Immature natural killer cell (primary cell): Measurements from ENCODE around the gene RAP1GDS1. TPM values are rescaled to one million over a fixed set of nuclear protein-coding genes. Genes with fewer than 3 reads are reported as not detected.
A peak's percentile ranks its signal among the peaks of the same experiment; 100 is the strongest.
"Not testable (repeated sequence)": the region's sequence is repeated elsewhere in the genome, so short reads cannot be mapped to it uniquely, and the experiment has no call there.

Experiments used
- DNase-seq, 3 donors: peaks; one replicate each; pipeline ENCODE4 v3.0.0; 2022; ENCODE audit warnings: mixed read lengths in 1 of 3
- H3K27ac Mint-ChIP-seq, 6 donors: one replicate each; pipeline ENCODE4 v1.8.0; 2020; ENCODE audit warnings: mixed read lengths in 6 of 6, mild to moderate bottlenecking in 5 of 6, inconsistent platforms in 4 of 6, moderate library complexity in 3 of 6
- H3K27me3 Mint-ChIP-seq, 3 donors: one replicate each; pipeline ENCODE4 v1.8.0; 2020 to 2021; ENCODE audit warnings: low read depth in 3 of 3, mild to moderate bottlenecking in 3 of 3, mixed read lengths in 3 of 3, moderate library complexity in 3 of 3, inconsistent platforms in 1 of 3
- H3K36me3 Mint-ChIP-seq, 3 donors: one replicate each; pipeline ENCODE4 v1.8.0; 2020; ENCODE audit warnings: mixed read lengths in 3 of 3, inconsistent platforms in 2 of 3, mild to moderate bottlenecking in 2 of 3
- H3K4me1 Mint-ChIP-seq, 2 donors: one replicate each; pipeline ENCODE4 v1.8.0; 2020; ENCODE audit warnings: inconsistent platforms in 2 of 2, mild to moderate bottlenecking in 2 of 2, mixed read lengths in 2 of 2, moderate library complexity in 1 of 2
- H3K4me3 Mint-ChIP-seq, 5 donors: one replicate each; pipeline ENCODE4 v1.8.0; 2020; ENCODE audit warnings: mild to moderate bottlenecking in 5 of 5, mixed read lengths in 5 of 5, inconsistent platforms in 3 of 5, moderate library complexity in 3 of 5
- H3K9me3 Mint-ChIP-seq, 6 donors: one replicate each; pipeline ENCODE4 v1.8.0; 2020; ENCODE audit warnings: mild to moderate bottlenecking in 6 of 6, mixed read lengths in 6 of 6, inconsistent platforms in 4 of 6, moderate library complexity in 3 of 6
- polyA plus RNA-seq, 3 donors: library from polyadenylated mRNA; unstranded; fragments of 300-500 nt; fragmentation: Illumina TruSeq; gene quantifications; one replicate each; pipeline ENCODE4 v1.2.3, GENCODE V29; 2021

Gene RAP1GDS1
- polyA plus RNA-seq, 3 donors from 2014 or later, result 50.4 to 85.0 (median 54.8) TPM

- H3K36me3 Mint-ChIP-seq, result peaks cover 6 to 27% (median 26%) of the 10 kb centered on the region in 3 donors
- peaks cover 45 to 55% of the 10 kb centered on the region in 2 donors for H3K4me1 Mint-ChIP-seq
Observed at GRCh38 chr4:98469771-98470170, 208.6 kb downstream of the RAP1GDS1 start.

GRCh38 chr4:98470366-98470765 is 209.2 kb downstream of the RAP1GDS1 start:
- peak overlapping the region; percentile 26 to 80 (median 66) for H3K27ac Mint-ChIP-seq
- H3K27me3 Mint-ChIP-seq, result peaks cover 0 to 1% (median 1%) of the 10 kb centered on the region in 3 donors
- peaks cover 8 to 33% (median 31%) of the 10 kb centered on the region in 3 donors for H3K36me3 Mint-ChIP-seq
- peak overlapping the region; percentile 33 to 75 (median 55) for H3K4me3 Mint-ChIP-seq
- H3K9me3 Mint-ChIP-seq, result no peaks in the 10 kb centered on the region
- H3K4me1 Mint-ChIP-seq, result peaks cover 45 to 55% of the 10 kb centered on the region in 2 donors
- DNase-seq, result no peak

More at GRCh38 chr4:98469771-98470170, 208.6 kb downstream of the RAP1GDS1 start:
- peaks cover 0 to 1% (median 1%) of the 10 kb centered on the region in 3 donors for H3K27me3 Mint-ChIP-seq
- no peaks in the 10 kb centered on the region for H3K9me3 Mint-ChIP-seq
- DNase-seq, result no peak
- H3K27ac Mint-ChIP-seq, result peak overlapping the region; percentile 1 to 84 (median 66)
- H3K4me3 Mint-ChIP-seq, result peak overlapping the region; percentile 33 to 75 (median 55)

GRCh38 chr4:98470831-98471230 is 209.6 kb downstream of the RAP1GDS1 start:
- peak overlapping the region in 5 of 6 donors; percentile 35 to 80 (median 68) for H3K27ac Mint-ChIP-seq
- no peaks in the 10 kb centered on the region for H3K9me3 Mint-ChIP-seq
- DNase-seq, result peak; percentile 15 to 24 (median 18)
- peaks cover 0 to 1% (median 1%) of the 10 kb centered on the region in 3 donors for H3K27me3 Mint-ChIP-seq
- H3K36me3 Mint-ChIP-seq, result peaks cover 10 to 35% (median 33%) of the 10 kb centered on the region in 3 donors
- H3K4me3 Mint-ChIP-seq, result peak overlapping the region; percentile 33 to 75 (median 55)
- peaks cover 45 to 55% of the 10 kb centered on the region in 2 donors for H3K4me1 Mint-ChIP-seq

- peaks cover 0 to 1% (median 1%) of the 10 kb centered on the region in 3 donors for H3K27me3 Mint-ChIP-seq
- no peak overlapping the region for H3K4me3 Mint-ChIP-seq
- H3K27ac Mint-ChIP-seq, result peak overlapping the region in 2 of 6 donors; percentile 14 to 36
- H3K4me1 Mint-ChIP-seq, result peaks cover 34 to 44% of the 10 kb centered on the region in 2 donors
- H3K36me3 Mint-ChIP-seq, result peaks cover 15 to 43% (median 38%) of the 10 kb centered on the region in 3 donors
- no peaks in the 10 kb centered on the region for H3K9me3 Mint-ChIP-seq
- no peak for DNase-seq
Observed at GRCh38 chr4:98473046-98473445, 211.9 kb downstream of the RAP1GDS1 start.

- no peaks in the 10 kb centered on the region for H3K9me3 Mint-ChIP-seq
- peak overlapping the region in 2 of 6 donors; percentile 7 to 68 for H3K27ac Mint-ChIP-seq
- no peak overlapping the region for H3K4me3 Mint-ChIP-seq
- H3K36me3 Mint-ChIP-seq, result peaks cover 20 to 53% (median 42%) of the 10 kb centered on the region in 3 donors
- DNase-seq, result no peak
- H3K27me3 Mint-ChIP-seq, result peaks cover 0 to 1% (median 1%) of the 10 kb centered on the region in 3 donors
- peaks cover 29 to 34% of the 10 kb centered on the region in 2 donors for H3K4me1 Mint-ChIP-seq
Observed at GRCh38 chr4:98474408-98474844, 213.2 kb downstream of the RAP1GDS1 start.

- peaks cover 0 to 1% (median 1%) of the 10 kb centered on the region in 3 donors for H3K27me3 Mint-ChIP-seq
- H3K9me3 Mint-ChIP-seq, result no peaks in the 10 kb centered on the region
- peak overlapping the region in 1 of 6 donors; percentile 8 for H3K27ac Mint-ChIP-seq
- H3K36me3 Mint-ChIP-seq, result peaks cover 20 to 49% (median 26%) of the 10 kb centered on the region in 3 donors
- no peak for DNase-seq
- H3K4me1 Mint-ChIP-seq, result peaks cover 4 to 9% of the 10 kb centered on the region in 2 donors
- no peak overlapping the region for H3K4me3 Mint-ChIP-seq
Observed at GRCh38 chr4:98476891-98477290, 215.7 kb downstream of the RAP1GDS1 start.

GRCh38 chr4:98479590-98479989 is 218.4 kb downstream of the RAP1GDS1 start:
- H3K36me3 Mint-ChIP-seq, result peaks cover 15 to 31% (median 22%) of the 10 kb centered on the region in 3 donors
- not testable (repeated sequence) for H3K9me3 Mint-ChIP-seq, H3K4me1 Mint-ChIP-seq, DNase-seq, H3K27ac Mint-ChIP-seq, H3K27me3 Mint-ChIP-seq, H3K4me3 Mint-ChIP-seq

- H3K36me3 Mint-ChIP-seq, result peaks cover 11 to 27% (median 20%) of the 10 kb centered on the region in 3 donors
- H3K4me3 Mint-ChIP-seq, result no peak overlapping the region
- no peak for DNase-seq
- no peak overlapping the region for H3K27ac Mint-ChIP-seq
- no peaks in the 10 kb centered on the region for H3K4me1 Mint-ChIP-seq
- no peaks in the 10 kb centered on the region for H3K9me3 Mint-ChIP-seq
- no peaks in the 10 kb centered on the region for H3K27me3 Mint-ChIP-seq
Observed at GRCh38 chr4:98480535-98480934, 219.4 kb downstream of the RAP1GDS1 start.

GRCh38 chr4:98481167-98481566 is 220.0 kb downstream of the RAP1GDS1 start:
- no peaks in the 10 kb centered on the region for H3K4me1 Mint-ChIP-seq
- no peak overlapping the region for H3K4me3 Mint-ChIP-seq
- peak overlapping the region in 1 of 6 donors; percentile 21 for H3K27ac Mint-ChIP-seq

GRCh38 chr4:98482503-98482846 is 221.3 kb downstream of the RAP1GDS1 start:
- no peak for DNase-seq
- peaks cover 0 to under 1% of the 10 kb centered on the region in 2 donors for H3K4me1 Mint-ChIP-seq
- H3K4me3 Mint-ChIP-seq, result no peak overlapping the region
- H3K36me3 Mint-ChIP-seq, result peaks cover 5 to 22% (median 17%) of the 10 kb centered on the region in 3 donors
- H3K27ac Mint-ChIP-seq, result peak overlapping the region in 1 of 6 donors; percentile 49
- no peaks in the 10 kb centered on the region for H3K27me3 Mint-ChIP-seq
- H3K9me3 Mint-ChIP-seq, result no peaks in the 10 kb centered on the region

More at GRCh38 chr4:98481167-98481566, 220.0 kb downstream of the RAP1GDS1 start:
- Mint-ChIP-seq H3K36me3 (peaks cover 8 to 26% (median 20%) of the 10 kb centered on the region in 3 donors), H3K9me3 (no peaks in the 10 kb centered on the region), H3K27me3 (no peaks in the 10 kb centered on the region)
- no peak for DNase-seq

- H3K9me3 Mint-ChIP-seq, result no peaks in the 10 kb centered on the region
- H3K36me3 Mint-ChIP-seq, result peaks cover 5 to 20% (median 14%) of the 10 kb centered on the region in 3 donors
- DNase-seq, result no peak
- no peak overlapping the region for H3K4me3 Mint-ChIP-seq
- peaks cover 2 to 7% of the 10 kb centered on the region in 2 donors for H3K4me1 Mint-ChIP-seq
- H3K27me3 Mint-ChIP-seq, result no peaks in the 10 kb centered on the region
- H3K27ac Mint-ChIP-seq, result peak overlapping the region in 2 of 6 donors; percentile 23 to 49
Observed at GRCh38 chr4:98482847-98483806, 221.9 kb downstream of the RAP1GDS1 start.

- no peak for DNase-seq
- Mint-ChIP-seq H3K27me3 (no peaks in the 10 kb centered on the region), H3K9me3 (no peaks in the 10 kb centered on the region), H3K27ac (no peak overlapping the region), H3K4me1 (peaks cover 6 to 14% of the 10 kb centered on the region in 2 donors), H3K36me3 (peaks cover 0 to 16% (median 11%) of the 10 kb centered on the region in 3 donors), H3K4me3 (no peak overlapping the region)
Observed at GRCh38 chr4:98484031-98484430, 222.8 kb downstream of the RAP1GDS1 start.

GRCh38 chr4:98485816-98486345 is 224.7 kb downstream of the RAP1GDS1 start:
- peaks cover 0 to 16% (median 11%) of the 10 kb centered on the region in 3 donors for H3K36me3 Mint-ChIP-seq
- H3K9me3 Mint-ChIP-seq, result no peaks in the 10 kb centered on the region
- DNase-seq, result no peak
- H3K27ac Mint-ChIP-seq, result no peak overlapping the region
- H3K4me1 Mint-ChIP-seq, result peaks cover 6 to 14% of the 10 kb centered on the region in 2 donors
- H3K4me3 Mint-ChIP-seq, result no peak overlapping the region
- no peaks in the 10 kb centered on the region for H3K27me3 Mint-ChIP-seq
